ENCODE data around the gene ARFIP1.

- TF ChIP-seq, protein P1, sequence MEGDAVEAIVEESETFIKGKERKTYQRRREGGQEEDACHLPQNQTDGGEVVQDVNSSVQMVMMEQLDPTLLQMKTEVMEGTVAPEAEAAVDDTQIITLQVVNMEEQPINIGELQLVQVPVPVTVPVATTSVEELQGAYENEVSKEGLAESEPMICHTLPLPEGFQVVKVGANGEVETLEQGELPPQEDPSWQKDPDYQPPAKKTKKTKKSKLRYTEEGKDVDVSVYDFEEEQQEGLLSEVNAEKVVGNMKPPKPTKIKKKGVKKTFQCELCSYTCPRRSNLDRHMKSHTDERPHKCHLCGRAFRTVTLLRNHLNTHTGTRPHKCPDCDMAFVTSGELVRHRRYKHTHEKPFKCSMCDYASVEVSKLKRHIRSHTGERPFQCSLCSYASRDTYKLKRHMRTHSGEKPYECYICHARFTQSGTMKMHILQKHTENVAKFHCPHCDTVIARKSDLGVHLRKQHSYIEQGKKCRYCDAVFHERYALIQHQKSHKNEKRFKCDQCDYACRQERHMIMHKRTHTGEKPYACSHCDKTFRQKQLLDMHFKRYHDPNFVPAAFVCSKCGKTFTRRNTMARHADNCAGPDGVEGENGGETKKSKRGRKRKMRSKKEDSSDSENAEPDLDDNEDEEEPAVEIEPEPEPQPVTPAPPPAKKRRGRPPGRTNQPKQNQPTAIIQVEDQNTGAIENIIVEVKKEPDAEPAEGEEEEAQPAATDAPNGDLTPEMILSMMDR (IDR thresholded peaks at IDR 0.05 in 2 of 3, conservative IDR thresholded peaks at IDR 0.05 in 1 of 3; ENCODE audit: borderline replicate concordance in 1 of 3, insufficient read depth in 1 of 3, low read depth in 2 of 3, low read length in 2 of 3) = no peak
- no peak for TF ChIP-seq SRF (IDR thresholded peaks at IDR 0.05; ENCODE audit: low read depth)
- no peak for TF ChIP-seq EZH2phosphoT487 (IDR thresholded peaks at IDR 0.05; ENCODE audit: borderline replicate concordance)
- TF ChIP-seq ZNF274 (IDR thresholded peaks at IDR 0.05; ENCODE audit: low read depth, low read length) = no peak
- TF ChIP-seq CEBPB (IDR thresholded peaks at IDR 0.05; ENCODE audit: low read depth) = no peak
- TF ChIP-seq POLR2A (IDR thresholded peaks at IDR 0.05; ENCODE audit: borderline replicate concordance, extremely low read depth, insufficient read depth, insufficient read length) = no peak
- TF ChIP-seq, protein P2, sequence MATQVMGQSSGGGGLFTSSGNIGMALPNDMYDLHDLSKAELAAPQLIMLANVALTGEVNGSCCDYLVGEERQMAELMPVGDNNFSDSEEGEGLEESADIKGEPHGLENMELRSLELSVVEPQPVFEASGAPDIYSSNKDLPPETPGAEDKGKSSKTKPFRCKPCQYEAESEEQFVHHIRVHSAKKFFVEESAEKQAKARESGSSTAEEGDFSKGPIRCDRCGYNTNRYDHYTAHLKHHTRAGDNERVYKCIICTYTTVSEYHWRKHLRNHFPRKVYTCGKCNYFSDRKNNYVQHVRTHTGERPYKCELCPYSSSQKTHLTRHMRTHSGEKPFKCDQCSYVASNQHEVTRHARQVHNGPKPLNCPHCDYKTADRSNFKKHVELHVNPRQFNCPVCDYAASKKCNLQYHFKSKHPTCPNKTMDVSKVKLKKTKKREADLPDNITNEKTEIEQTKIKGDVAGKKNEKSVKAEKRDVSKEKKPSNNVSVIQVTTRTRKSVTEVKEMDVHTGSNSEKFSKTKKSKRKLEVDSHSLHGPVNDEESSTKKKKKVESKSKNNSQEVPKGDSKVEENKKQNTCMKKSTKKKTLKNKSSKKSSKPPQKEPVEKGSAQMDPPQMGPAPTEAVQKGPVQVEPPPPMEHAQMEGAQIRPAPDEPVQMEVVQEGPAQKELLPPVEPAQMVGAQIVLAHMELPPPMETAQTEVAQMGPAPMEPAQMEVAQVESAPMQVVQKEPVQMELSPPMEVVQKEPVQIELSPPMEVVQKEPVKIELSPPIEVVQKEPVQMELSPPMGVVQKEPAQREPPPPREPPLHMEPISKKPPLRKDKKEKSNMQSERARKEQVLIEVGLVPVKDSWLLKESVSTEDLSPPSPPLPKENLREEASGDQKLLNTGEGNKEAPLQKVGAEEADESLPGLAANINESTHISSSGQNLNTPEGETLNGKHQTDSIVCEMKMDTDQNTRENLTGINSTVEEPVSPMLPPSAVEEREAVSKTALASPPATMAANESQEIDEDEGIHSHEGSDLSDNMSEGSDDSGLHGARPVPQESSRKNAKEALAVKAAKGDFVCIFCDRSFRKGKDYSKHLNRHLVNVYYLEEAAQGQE (IDR thresholded peaks at IDR 0.05; ENCODE audit: low read depth) = no peak
- no peak for TF ChIP-seq YY1 (IDR thresholded peaks at IDR 0.05; ENCODE audit: extremely low read depth, insufficient replicate concordance, low read depth, low read length)
- no peak for TF ChIP-seq TCF7L2 (IDR thresholded peaks at IDR 0.05; ENCODE audit: borderline replicate concordance, extremely low read depth, insufficient read depth, insufficient read length)
- no peak for TF ChIP-seq MAX (IDR thresholded peaks at IDR 0.05)
- no peak for TF ChIP-seq ZBTB33 (IDR thresholded peaks at IDR 0.05; ENCODE audit: extremely low read depth, insufficient replicate concordance, low read length)
- TF ChIP-seq FOSL1 (IDR thresholded peaks at IDR 0.05; ENCODE audit: low read depth) = no peak
- TF ChIP-seq POLR2AphosphoS5 (IDR thresholded peaks at IDR 0.05; ENCODE audit: low read depth, low read length) = no peak
Measured at GRCh38 chr4:152805071-152805650, 25.4 kb downstream of the ARFIP1 start.
